ENCODE measurements around the gene CEP112. TPM values are rescaled to one million over a fixed set of nuclear protein-coding genes. Genes with fewer than 3 reads are reported as not detected.

Gene CEP112
- total and polyA plus RNA-seq, 2 donors (not counting 3 experiments of a cell fraction or from before 2014, with no cell fraction given), result 1.5 to 25.3 TPM

DNA sequence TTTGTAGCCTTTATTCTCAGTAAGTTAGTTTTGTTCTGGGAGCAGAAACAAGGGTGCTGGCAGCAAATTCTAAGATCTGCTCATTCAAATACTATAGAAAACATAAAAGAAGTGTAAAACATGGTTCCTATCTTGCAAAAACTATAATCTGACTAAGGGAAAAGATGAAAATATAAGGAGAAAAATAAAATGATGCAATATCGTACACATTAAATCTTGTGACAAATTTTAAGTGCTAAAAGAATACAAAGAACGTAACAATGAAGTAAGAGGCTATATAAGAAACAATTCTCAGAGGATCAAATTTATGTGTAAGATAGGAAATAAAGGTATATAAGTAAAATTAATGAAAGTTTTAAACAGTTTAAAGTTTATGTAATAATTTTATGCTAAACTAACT, 224.6 kb downstream of the CEP112 start:
- Histone ChIP-seq H3K36me3 (ENCODE audit: control insufficient read depth in 2 of 2, extremely low read depth in 1 of 2, insufficient read depth in 2 of 2, low read length in 2 of 2) (no peaks in the 10 kb centered on the region), H4K20me1 (replicated peaks; ENCODE audit: control insufficient read depth, extremely low read depth, insufficient read depth, low read length) (no peaks in the 10 kb centered on the region), H3K9ac (replicated peaks; ENCODE audit: extremely low read depth, insufficient read depth, low read length) (no peak overlapping the region), H3K27ac (ENCODE audit: insufficient read depth, low read depth, low read length) (no peak overlapping the region), H3K79me2 (ENCODE audit: control insufficient read depth, insufficient read depth, low read length) (no peaks in the 10 kb centered on the region), H3K9me3 (replicated peaks; ENCODE audit: control insufficient read depth, insufficient read depth, low read length) (no peaks in the 10 kb centered on the region), H2AFZ (ENCODE audit: low read depth, low read length) (no peak overlapping the region), H3K27me3 (ENCODE audit: control insufficient read depth in 2 of 2, insufficient read depth in 2 of 2, low read length in 2 of 2) (no peaks in the 10 kb centered on the region), H3K9me1 (replicated peaks; ENCODE audit: control insufficient read depth, extremely low read depth, insufficient read depth, low read length) (no peaks in the 10 kb centered on the region), H3K4me2 (ENCODE audit: insufficient read depth, low read length) (no peak overlapping the region), H3K4me1 (ENCODE audit: control insufficient read depth, extremely low read depth, insufficient read depth, low read length) (no peaks in the 10 kb centered on the region), H3K4me3 (replicated peaks in 1 of 3; ENCODE audit: insufficient read depth in 1 of 3, low read depth in 1 of 3, low read length in 3 of 3) (no peak overlapping the region)
- dilution Hi-C loops (cut with MboI; ENCODE audit: extremely low pct_ligation_motif_present, low sequenced_read_pairs), result no loop called here
- DNase-seq (ENCODE audit: low read depth, low spot score) (no peak), FAIRE-seq (no peak)
- no TSS peak for BruUV-seq (replicated peaks)
- ChIA-PET POLR2A (no interaction called here), CTCF (no interaction called here)
- intact Hi-C loops (cut with micrococcal nuclease), result no loop called here
- TF ChIP-seq JUN (IDR thresholded peaks at IDR 0.05; ENCODE audit: borderline replicate concordance, insufficient read depth, insufficient read length, low read depth) (no peak), GATA2 (IDR thresholded peaks at IDR 0.05; ENCODE audit: insufficient read depth, insufficient read length, low read depth, low read length) (no peak), POLR2AphosphoS5 (IDR thresholded peaks at IDR 0.05; ENCODE audit: insufficient read depth, low read depth, low read length) (no peak), MYC (IDR thresholded peaks at IDR 0.05; ENCODE audit: low read depth, low read length) (no peak), EZH2 (IDR thresholded peaks at IDR 0.05; ENCODE audit: borderline replicate concordance, low read depth, low read length, severe bottlenecking) (no peak), FOS (IDR thresholded peaks at IDR 0.05; ENCODE audit: borderline replicate concordance, insufficient read depth, low read length) (no peak), POLR2A (IDR thresholded peaks at IDR 0.05; ENCODE audit: low read depth, low read length) (no peak)
- TF ChIP-seq, protein P1, sequence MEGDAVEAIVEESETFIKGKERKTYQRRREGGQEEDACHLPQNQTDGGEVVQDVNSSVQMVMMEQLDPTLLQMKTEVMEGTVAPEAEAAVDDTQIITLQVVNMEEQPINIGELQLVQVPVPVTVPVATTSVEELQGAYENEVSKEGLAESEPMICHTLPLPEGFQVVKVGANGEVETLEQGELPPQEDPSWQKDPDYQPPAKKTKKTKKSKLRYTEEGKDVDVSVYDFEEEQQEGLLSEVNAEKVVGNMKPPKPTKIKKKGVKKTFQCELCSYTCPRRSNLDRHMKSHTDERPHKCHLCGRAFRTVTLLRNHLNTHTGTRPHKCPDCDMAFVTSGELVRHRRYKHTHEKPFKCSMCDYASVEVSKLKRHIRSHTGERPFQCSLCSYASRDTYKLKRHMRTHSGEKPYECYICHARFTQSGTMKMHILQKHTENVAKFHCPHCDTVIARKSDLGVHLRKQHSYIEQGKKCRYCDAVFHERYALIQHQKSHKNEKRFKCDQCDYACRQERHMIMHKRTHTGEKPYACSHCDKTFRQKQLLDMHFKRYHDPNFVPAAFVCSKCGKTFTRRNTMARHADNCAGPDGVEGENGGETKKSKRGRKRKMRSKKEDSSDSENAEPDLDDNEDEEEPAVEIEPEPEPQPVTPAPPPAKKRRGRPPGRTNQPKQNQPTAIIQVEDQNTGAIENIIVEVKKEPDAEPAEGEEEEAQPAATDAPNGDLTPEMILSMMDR (IDR thresholded peaks at IDR 0.05; ENCODE audit: extremely low read depth in 1 of 2, insufficient read depth in 1 of 2, low read depth in 1 of 2, low read length in 2 of 2), result no peak
- TF ChIP-seq, protein P2, sequence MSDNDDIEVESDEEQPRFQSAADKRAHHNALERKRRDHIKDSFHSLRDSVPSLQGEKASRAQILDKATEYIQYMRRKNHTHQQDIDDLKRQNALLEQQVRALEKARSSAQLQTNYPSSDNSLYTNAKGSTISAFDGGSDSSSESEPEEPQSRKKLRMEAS (IDR thresholded peaks at IDR 0.05; ENCODE audit: insufficient read depth, insufficient read length), result no peak

Measured in endothelial cell of umbilical vein (primary cell).